Esophagus squamous epithelium (tissue), 5 donors: ENCODE results near the gene CHMP4A. TPM values are rescaled to one million over a fixed set of nuclear protein-coding genes. Genes with fewer than 3 reads are reported as not detected.

Experiments used
- DNase-seq: peaks from one replicate; lab custom pipeline; 2025; lab: John Stamatoyannopoulos, UW
- H3K27ac ChIP-seq, 4 donors: fragments of 200-600 bp; sonication (generic); one replicate each; pipeline ENCODE4 v1.5.1; 2016 to 2019; ENCODE audit warnings: mild to moderate bottlenecking in 1 of 4
- H3K27me3 ChIP-seq, 4 donors: fragments of 200-600 bp; sonication (generic); 1 replicate in 3 of 4; 2 replicates in 1 of 4; pipeline versions ENCODE4 v1.5.1 to v1.6.0; 2017 to 2021; ENCODE audit warnings: antibody characterized with exemption in 1 of 4
- H3K36me3 ChIP-seq, 3 donors: fragments of 200-600 bp; sonication (generic); one replicate each; pipeline ENCODE4 v1.5.1; 2016 to 2019
- H3K4me1 ChIP-seq, 3 donors: fragments of 200-600 bp; sonication (generic); one replicate each; pipeline ENCODE4 v1.5.1; 2017 to 2019
- H3K4me3 ChIP-seq, 4 donors: fragments of 200-600 bp; sonication (generic); 1 replicate in 3 of 4; 2 replicates in 1 of 4; pipeline ENCODE4 v1.5.1; 2016 to 2019; ENCODE audit warnings: mild to moderate bottlenecking in 2 of 4, moderate library complexity in 1 of 4
- H3K9me3 ChIP-seq, 3 donors: fragments of 200-600 bp; sonication (generic); one replicate each; pipeline ENCODE4 v1.5.1; 2016 to 2019
- CTCF ChIP-seq, 6 experiments: fragments of 450-650 bp in 4 of 6; fragments of 200-600 bp in 2 of 6; sonication (generic) in 2 of 6; IDR thresholded peaks; one replicate each; pipeline ENCODE4 v1.5.1; 2016 to 2019; ENCODE audit warnings: antibody characterized with exemption in 6 of 6, mild to moderate bottlenecking in 4 of 6, moderate library complexity in 4 of 6
- POLR2A ChIP-seq, 4 donors: fragments of 450-650 bp; IDR thresholded peaks; one replicate each; pipeline ENCODE4 v1.6.1; 2017; ENCODE audit warnings: antibody characterized with exemption in 4 of 4, mild to moderate bottlenecking in 4 of 4, moderate library complexity in 3 of 4
- WGBS, 2 donors: methylation state at CpG; one replicate each; pipeline ENCODE4 v1.1.5; 2018; 5-methylcytosine and 5-hydroxymethylcytosine counted together
- intact Hi-C: fragments of 100-400 bp; cut with DNase I; formaldehyde crosslinking; loops from one replicate; pipeline ENCODE4 v1.15.0; 2022
- total RNA-seq, 4 donors: library from RNA; depleted of rRNA; stranded (reverse); fragments of >200 nt; gene quantifications; one replicate each; pipeline ENCODE4 v1.1.0, GENCODE V29; 2016
- donor health status: DM: yes; HTN: yes; CAD: no.

Gene CHMP4A
- total RNA-seq, 4 donors from 2014 or later, result 23.6 to 80.7 (median 62.8) TPM

- no peak for TF ChIP-seq CTCF (IDR thresholded peaks at IDR 0.05)
- TF ChIP-seq POLR2A (IDR thresholded peaks at IDR 0.05), result no peak
- H3K9me3 ChIP-seq, result no peaks in the 10 kb centered on the region
- H3K4me1 ChIP-seq, result peaks cover 0 to 16% (median 12%) of the 10 kb centered on the region in 3 donors
- H3K27ac ChIP-seq, result no peak overlapping the region
- intact Hi-C loops, result no loop called here
- H3K36me3 ChIP-seq, result peaks cover 48 to 100% (median 51%) of the 10 kb centered on the region in 3 donors
- DNase-seq, result no peak
- 81 to 83% methylated on average over 9 to 11 of the region's 14 CpGs for WGBS, 2 donors
- H3K27me3 ChIP-seq, result no peaks in the 10 kb centered on the region
- H3K4me3 ChIP-seq, result no peak overlapping the region
Observed at GRCh38 chr14:24182110-24182882, 31.0 kb downstream of the CHMP4A start.

GRCh38 chr14:24181371-24182077 lies 31.8 kb downstream of the CHMP4A start:
- H3K27me3 ChIP-seq, result no peaks in the 10 kb centered on the region
- intact Hi-C loops, result no loop called here
- no peak overlapping the region for H3K4me3 ChIP-seq
- WGBS, 2 donors, result 60 to 78% methylated on average over 1 to 7 of the region's 19 CpGs
- peaks cover 0 to 12% (median 9%) of the 10 kb centered on the region in 3 donors for H3K4me1 ChIP-seq
- DNase-seq, result no peak
- no peaks in the 10 kb centered on the region for H3K9me3 ChIP-seq
- H3K36me3 ChIP-seq, result peaks cover 48 to 100% (median 56%) of the 10 kb centered on the region in 3 donors
- no peak overlapping the region for H3K27ac ChIP-seq
- TF ChIP-seq CTCF (IDR thresholded peaks at IDR 0.05) (no peak), POLR2A (IDR thresholded peaks at IDR 0.05) (no peak)

GRCh38 chr14:24179961-24180796 lies 33.1 kb downstream of the CHMP4A start:
- Histone ChIP-seq H3K27ac (peak overlapping the region; percentile 21 to 83 (median 69)), H3K27me3 (no peaks in the 10 kb centered on the region), H3K9me3 (no peaks in the 10 kb centered on the region), H3K4me3 (no peak overlapping the region), H3K4me1 (peaks cover 0 to 12% (median 9%) of the 10 kb centered on the region in 3 donors), H3K36me3 (peaks cover 38 to 94% (median 56%) of the 10 kb centered on the region in 3 donors)
- TF ChIP-seq POLR2A (IDR thresholded peaks at IDR 0.05), result no peak
- TF ChIP-seq CTCF (IDR thresholded peaks at IDR 0.05), result no peak
- DNase-seq, result no peak
- 67 to 72% methylated on average over 12 to 17 of the region's 18 CpGs for WGBS, 2 donors
- intact Hi-C loops, result no loop called here

- no peak for DNase-seq
- H3K4me3 ChIP-seq, result no peak overlapping the region
- peaks cover 0 to 12% (median 9%) of the 10 kb centered on the region in 3 donors for H3K4me1 ChIP-seq
- intact Hi-C loops, result no loop called here
- TF ChIP-seq POLR2A (IDR thresholded peaks at IDR 0.05), result no peak
- TF ChIP-seq CTCF (IDR thresholded peaks at IDR 0.05), result no peak
- WGBS, 2 donors, result 89 to 100% methylated on average over 2 to 9 of the region's 14 CpGs
- H3K9me3 ChIP-seq, result no peaks in the 10 kb centered on the region
- no peaks in the 10 kb centered on the region for H3K27me3 ChIP-seq
- H3K27ac ChIP-seq, result peak overlapping the region in 3 of 4 donors; percentile 64 to 83 (median 74)
- H3K36me3 ChIP-seq, result peaks cover 34 to 86% (median 54%) of the 10 kb centered on the region in 3 donors
Observed at GRCh38 chr14:24179294-24179960, 33.9 kb downstream of the CHMP4A start.
